Endodermal cell (in vitro differentiated cells): ENCODE measurements around the gene RBM44. TPM values are rescaled to one million over a fixed set of nuclear protein-coding genes. Genes with fewer than 3 reads are reported as not detected.

Experiments used
- DNase-seq: peaks from one replicate; pipeline ENCODE4 v3.0.0-alpha.2; 2017
- H3K27ac ChIP-seq: 2 replicates; pipeline ENCODE4 v1.5.1; 2013; ENCODE audit warnings: mild to moderate bottlenecking, low read depth, low read length, moderate library complexity
- H3K27me3 ChIP-seq: 2 replicates; pipeline ENCODE4 v1.6.1; 2013; ENCODE audit warnings: mild to moderate bottlenecking, low read length, moderate library complexity; ENCODE audit not compliant: insufficient read depth, control insufficient read depth, poor library complexity, severe bottlenecking
- H3K36me3 ChIP-seq: 2 replicates; pipeline ENCODE4 v1.7.0; 2013; ENCODE audit warnings: mild to moderate bottlenecking, low read length, moderate library complexity; ENCODE audit not compliant: control insufficient read depth, insufficient read depth
- H3K4me1 ChIP-seq: one replicate; pipeline ENCODE4 v1.7.0; 2013; ENCODE audit warnings: low read length; ENCODE audit not compliant: control insufficient read depth, insufficient read depth
- H3K4me3 ChIP-seq: 2 replicates; pipeline ENCODE4 v1.5.1; 2013; ENCODE audit warnings: mild to moderate bottlenecking, low read length, moderate library complexity
- H3K9ac ChIP-seq: 2 replicates; pipeline ENCODE4 v1.6.1; 2013; ENCODE audit warnings: mild to moderate bottlenecking, low read length, moderate library complexity; ENCODE audit not compliant: poor library complexity, severe bottlenecking; ENCODE audit errors: extremely low read depth
- H3K9me3 ChIP-seq: 2 replicates; pipeline ENCODE4 v1.6.1; 2013; ENCODE audit warnings: mild to moderate bottlenecking, low read length, moderate library complexity; ENCODE audit not compliant: control insufficient read depth
- H3K27ac Mint-ChIP-seq: 2 replicates; pipeline ENCODE4 v1.8.0; 2020; ENCODE audit warnings: mixed read lengths
- H3K27me3 Mint-ChIP-seq: 2 replicates; pipeline ENCODE4 v1.8.0; 2021; ENCODE audit warnings: mild to moderate bottlenecking, mixed read lengths; ENCODE audit not compliant: insufficient read depth
- H3K36me3 Mint-ChIP-seq: 2 replicates; pipeline ENCODE4 v1.8.0; 2020; ENCODE audit warnings: low read depth, mixed read lengths
- H3K4me1 Mint-ChIP-seq: 2 replicates; pipeline ENCODE4 v1.8.0; 2020; ENCODE audit warnings: mixed read lengths
- H3K4me3 Mint-ChIP-seq: 2 replicates; pipeline ENCODE4 v1.8.0; 2020; ENCODE audit warnings: mild to moderate bottlenecking, moderate library complexity, mixed read lengths
- H3K9me3 Mint-ChIP-seq: 2 replicates; pipeline ENCODE4 v1.8.0; 2020; ENCODE audit warnings: mild to moderate bottlenecking, mixed read lengths
- CTCF ChIP-seq: fragments of 200-600 bp; sonication (generic); conservative IDR thresholded peaks from 2 replicates; pipeline ENCODE4 v1.5.0; 2021; ENCODE audit warnings: antibody characterized with exemption, mild to moderate bottlenecking
- WGBS, 2 experiments: methylation state at CpG; one replicate each; pipeline versions ENCODE4 v1.1.5 to v1.1.7; 2013; ENCODE audit warnings: missing lambda C conversion rate in 2 of 2, mixed read lengths in 1 of 2; ENCODE audit not compliant: insufficient coverage in 1 of 2, insufficient read length in 1 of 2; 5-methylcytosine and 5-hydroxymethylcytosine counted together
- total RNA-seq, 2 donors: library from RNA; stranded (reverse); fragmentation: NEBNext Ultra II Directional in 1 of 2; extraction: Animal tissue kit (Norgen Biotek cat#: 25700) in 1 of 2; gene quantifications; 2 replicates in 1 of 2; 3 replicates in 1 of 2; pipeline ENCODE4 v1.2.1, GENCODE V29; 2021

RBM44 gene
- total RNA-seq, 2 donors from 2014 or later = 0.42 to 1.2 TPM

GRCh38 chr2:237854295-237854694 is 55.7 kb downstream of the RBM44 start:
- Histone ChIP-seq H3K4me1 (no peaks in the 10 kb centered on the region), H3K27ac (no peak overlapping the region), H3K9me3 (peaks cover 2% of the 10 kb centered on the region), H3K4me3 (no peak overlapping the region), H3K36me3 (no peaks in the 10 kb centered on the region), H3K9ac (no peak overlapping the region), H3K27me3 (peaks cover 13% of the 10 kb centered on the region)
- no peak overlapping the region for H3K27ac Mint-ChIP-seq
- H3K4me3 Mint-ChIP-seq = no peak overlapping the region
- no peak for TF ChIP-seq CTCF
- peaks cover 8% of the 10 kb centered on the region for H3K4me1 Mint-ChIP-seq
- 76 to 78% methylated on average over 2 to 3 of the region's 3 CpGs for WGBS, 2 experiments
- H3K27me3 Mint-ChIP-seq = peaks cover 42% of the 10 kb centered on the region
- H3K9me3 Mint-ChIP-seq = peaks cover 7% of the 10 kb centered on the region
- no peaks in the 10 kb centered on the region for H3K36me3 Mint-ChIP-seq
- no peak for DNase-seq

GRCh38 chr2:237857791-237858190 is 59.2 kb downstream of the RBM44 start:
- TF ChIP-seq CTCF = no peak
- H3K4me3 Mint-ChIP-seq = no peak overlapping the region
- H3K4me1 Mint-ChIP-seq = peaks cover 13% of the 10 kb centered on the region
- no peak overlapping the region for H3K27ac Mint-ChIP-seq
- H3K9me3 ChIP-seq = no peaks in the 10 kb centered on the region
- 90 to 93% methylated on average over 8 of the region's 8 CpGs for WGBS, 2 experiments
- H3K27me3 ChIP-seq = peaks cover 38% of the 10 kb centered on the region
- no peak overlapping the region for H3K4me3 ChIP-seq
- H3K27me3 Mint-ChIP-seq = peaks cover 62% of the 10 kb centered on the region
- no peaks in the 10 kb centered on the region for H3K4me1 ChIP-seq
- no peak for DNase-seq
- no peaks in the 10 kb centered on the region for H3K36me3 ChIP-seq
- H3K9me3 Mint-ChIP-seq = no peaks in the 10 kb centered on the region
- no peak overlapping the region for H3K27ac ChIP-seq
- no peaks in the 10 kb centered on the region for H3K36me3 Mint-ChIP-seq
- no peak overlapping the region for H3K9ac ChIP-seq

GRCh38 chr2:237858294-237859081 is 59.9 kb downstream of the RBM44 start:
- DNase-seq = peak; percentile 89
- Histone ChIP-seq H3K4me1 (no peaks in the 10 kb centered on the region), H3K4me3 (no peak overlapping the region), H3K9ac (no peak overlapping the region), H3K36me3 (no peaks in the 10 kb centered on the region), H3K27ac (no peak overlapping the region), H3K27me3 (peaks cover 38% of the 10 kb centered on the region), H3K9me3 (no peaks in the 10 kb centered on the region)
- Mint-ChIP-seq H3K27ac (no peak overlapping the region), H3K27me3 (peaks cover 58% of the 10 kb centered on the region), H3K4me1 (peaks cover 13% of the 10 kb centered on the region), H3K36me3 (no peaks in the 10 kb centered on the region), H3K9me3 (no peaks in the 10 kb centered on the region), H3K4me3 (peak overlapping the region; percentile 60)
- WGBS, 2 experiments = 50 to 62% methylated on average over 7 to 14 of the region's 14 CpGs
- TF ChIP-seq CTCF = peak; percentile 86
